ENCODE measurements around the gene DRD2.

DRD2 gene

DNA sequence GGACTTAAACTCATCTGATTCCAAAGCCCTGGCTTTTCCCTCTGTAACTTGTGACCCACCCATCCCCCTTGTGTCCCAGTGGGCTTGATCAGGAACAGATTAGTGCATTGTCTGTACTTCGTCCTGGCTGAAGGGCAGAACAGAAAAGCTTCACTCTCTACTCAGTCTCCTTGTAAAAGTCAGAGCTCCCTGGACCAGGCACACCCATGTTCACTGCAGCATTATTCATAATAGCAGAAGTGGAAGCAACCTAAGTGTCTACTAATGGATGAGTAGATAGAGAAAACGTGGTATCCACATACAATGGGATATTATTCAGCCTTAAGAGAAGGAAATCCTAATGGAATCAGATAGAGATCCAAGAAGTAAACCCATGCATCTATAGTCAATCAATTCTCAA is 20.7 kb downstream of the DRD2 start:
- no peaks in the 10 kb centered on the region for H3K36me3 ChIP-seq
- H3K27me3 ChIP-seq, result no peaks in the 10 kb centered on the region
- no peaks in the 10 kb centered on the region for H3K9me3 ChIP-seq (replicated peaks in 1 of 11)
- H3K27ac ChIP-seq, result no peak overlapping the region
- H3K4me1 ChIP-seq, result no peaks in the 10 kb centered on the region; a peak in 1 of 20 replicates
- no peak for TF ChIP-seq Cebpa-rat (IDR thresholded peaks at IDR 0.05)
- no peak overlapping the region for H3K4me2 ChIP-seq
- no peak overlapping the region for H3K9ac ChIP-seq
- H3K4me3 ChIP-seq, result no peak overlapping the region
- no peaks in the 10 kb centered on the region for H4K20me1 ChIP-seq

DNA sequence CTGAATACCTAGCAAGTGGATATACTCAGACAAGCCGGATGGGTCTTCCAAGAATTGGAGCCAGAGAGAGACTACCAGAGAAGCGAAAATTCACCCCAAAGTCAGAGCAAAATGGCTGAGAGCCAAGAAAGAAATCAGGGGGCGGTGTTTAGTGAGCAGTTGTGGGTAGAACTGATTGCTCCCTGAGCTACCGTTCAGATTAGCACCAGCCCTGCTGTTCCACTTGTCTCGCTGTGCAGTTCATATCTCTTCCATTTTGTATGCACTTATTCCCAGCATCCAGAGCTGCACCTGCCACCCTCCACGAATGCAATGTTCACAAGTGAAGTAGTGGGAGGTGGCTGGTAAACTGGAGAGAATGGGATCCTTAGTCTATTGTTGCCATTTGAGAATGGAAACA is 25.5 kb downstream of the DRD2 start:
- Histone ChIP-seq H3K27ac (no peak overlapping the region), H3K27me3 (no peaks in the 10 kb centered on the region), H3K4me1 (peaks cover 0 to 8% (median 0%) of the 10 kb centered on the region in 10 experiments; a peak in 7 of 20 replicates), H4K20me1 (no peaks in the 10 kb centered on the region; a peak in 1 of 22 replicates), H3K4me3 (no peak overlapping the region), H3K36me3 (no peaks in the 10 kb centered on the region), H3K9ac (no peak overlapping the region), H3K4me2 (no peak overlapping the region), H3K9me3 (replicated peaks in 1 of 11) (no peaks in the 10 kb centered on the region)
- TF ChIP-seq Cebpa-rat (IDR thresholded peaks at IDR 0.05), result no peak

DNA sequence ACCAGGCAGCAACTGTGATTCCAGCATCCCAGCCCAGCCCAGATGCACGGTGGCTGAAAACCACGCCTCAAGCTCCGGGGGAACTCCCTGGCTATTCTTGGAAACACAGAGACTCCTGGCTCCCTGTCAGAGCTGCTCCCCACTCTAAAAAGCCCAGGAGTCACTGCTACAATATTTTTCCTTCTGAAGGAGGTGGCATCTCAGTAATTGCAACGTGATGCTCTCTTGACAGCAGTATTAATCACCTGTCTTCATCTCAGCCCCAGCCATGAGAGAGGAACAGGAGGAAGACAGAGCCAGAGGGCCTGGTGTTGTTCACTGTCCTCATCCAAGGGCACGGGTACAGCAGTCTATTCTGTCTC is 26.9 kb downstream of the DRD2 start:
- Histone ChIP-seq H3K27ac (no peak overlapping the region), H4K20me1 (no peaks in the 10 kb centered on the region; a peak in 2 of 22 replicates), H3K4me1 (peaks cover 0 to 8% (median 0%) of the 10 kb centered on the region in 10 experiments; a peak in 7 of 20 replicates), H3K9me3 (replicated peaks in 1 of 11) (no peaks in the 10 kb centered on the region), H3K36me3 (no peaks in the 10 kb centered on the region), H3K9ac (no peak overlapping the region), H3K4me2 (peak overlapping the region in 4 of 11 experiments; percentile 1 to 21 (median 16); a peak in 2 of 22 replicates), H3K4me3 (no peak overlapping the region), H3K27me3 (no peaks in the 10 kb centered on the region)
- TF ChIP-seq Cebpa-rat (IDR thresholded peaks at IDR 0.05), result no peak

DNA sequence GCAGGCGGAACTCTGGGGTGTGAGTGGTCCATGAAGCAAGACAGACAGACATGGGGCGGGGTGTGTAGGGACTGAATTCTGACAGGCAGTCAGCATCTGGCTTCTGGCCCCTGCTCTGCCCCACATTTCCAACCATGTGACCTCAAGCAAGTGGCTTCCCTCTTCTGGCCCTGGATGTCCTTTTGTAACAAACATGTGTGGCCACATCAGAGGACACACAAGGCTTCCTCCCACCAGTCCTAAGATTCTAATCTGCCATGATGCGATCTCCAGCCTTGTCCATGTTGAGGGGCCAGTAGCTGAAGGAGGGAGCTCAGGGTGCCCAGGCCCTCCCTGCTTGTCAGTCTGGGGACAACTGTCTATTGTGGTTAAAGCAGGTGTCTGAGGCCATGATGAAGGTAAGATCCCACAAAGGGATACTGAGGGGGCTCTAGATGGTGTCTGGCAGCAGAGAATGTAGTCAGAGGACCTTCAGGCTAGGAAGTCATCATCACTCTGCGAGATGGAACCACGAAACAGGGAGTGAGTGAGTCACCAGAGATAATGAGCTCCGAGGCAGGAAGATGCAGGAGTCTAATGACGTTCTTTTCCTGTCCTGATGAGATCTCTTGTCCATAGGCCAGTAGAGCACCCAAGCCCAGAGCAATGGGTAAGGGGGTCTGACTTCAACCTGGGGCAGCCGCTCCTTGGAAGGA is 27.4 kb downstream of the DRD2 start:
- Histone ChIP-seq H3K4me3 (no peak overlapping the region), H3K9ac (no peak overlapping the region), H3K27me3 (no peaks in the 10 kb centered on the region), H3K9me3 (replicated peaks in 1 of 11) (no peaks in the 10 kb centered on the region), H3K36me3 (no peaks in the 10 kb centered on the region), H4K20me1 (no peaks in the 10 kb centered on the region; a peak in 2 of 22 replicates), H3K27ac (no peak overlapping the region), H3K4me1 (peaks cover 0 to 8% (median 0%) of the 10 kb centered on the region in 10 experiments; a peak in 7 of 20 replicates), H3K4me2 (peak overlapping the region in 4 of 11 experiments; percentile 1 to 21 (median 16); a peak in 2 of 22 replicates)
- no peak for TF ChIP-seq Cebpa-rat (IDR thresholded peaks at IDR 0.05)

DNA sequence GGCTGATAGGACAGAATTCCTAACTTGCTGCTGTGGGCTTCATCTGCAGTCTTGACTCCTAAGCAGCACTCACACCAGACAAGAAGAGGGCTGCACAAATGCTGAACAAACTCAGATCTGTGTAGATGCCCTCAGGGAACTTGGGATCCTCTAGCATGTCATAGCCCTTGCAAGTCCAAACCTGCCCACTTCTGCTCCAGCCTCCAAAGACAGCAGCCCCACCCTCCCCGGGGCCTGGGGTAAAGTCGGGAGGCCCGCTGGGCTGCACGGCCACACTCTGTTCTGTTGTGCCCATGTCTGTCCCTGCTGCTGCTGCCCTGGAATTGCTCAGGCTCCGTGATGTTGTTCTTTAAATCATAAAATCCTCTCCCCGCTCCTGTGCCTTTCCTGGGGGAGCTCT is 28.3 kb downstream of the DRD2 start:
- Histone ChIP-seq H3K4me3 (no peak overlapping the region), H3K4me1 (peaks cover 0 to 8% (median 0%) of the 10 kb centered on the region in 10 experiments; a peak in 7 of 20 replicates), H4K20me1 (no peaks in the 10 kb centered on the region; a peak in 2 of 22 replicates), H3K9ac (no peak overlapping the region), H3K4me2 (no peak overlapping the region), H3K36me3 (no peaks in the 10 kb centered on the region), H3K9me3 (replicated peaks in 1 of 11) (no peaks in the 10 kb centered on the region), H3K27me3 (no peaks in the 10 kb centered on the region), H3K27ac (no peak overlapping the region)
- TF ChIP-seq Cebpa-rat (IDR thresholded peaks at IDR 0.05), result no peak

DNA sequence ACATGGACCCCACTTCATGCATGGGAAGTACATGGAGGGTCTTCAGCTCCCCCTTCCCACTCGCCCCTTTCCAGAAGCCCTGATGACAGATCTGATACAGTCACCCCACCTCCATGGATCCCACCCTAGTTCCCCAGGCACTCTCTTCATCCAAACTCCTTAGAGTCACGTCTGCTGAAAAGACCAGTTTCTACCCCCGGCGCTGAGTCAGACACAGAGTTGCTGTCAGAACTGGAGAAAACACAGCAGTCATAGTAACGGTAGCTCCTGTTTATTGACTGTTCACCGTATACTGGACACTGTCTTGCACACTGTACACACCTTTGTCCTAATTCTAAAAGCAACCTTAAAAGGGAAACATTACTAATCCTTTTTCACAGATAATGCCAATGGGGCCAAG is 29.1 kb downstream of the DRD2 start:
- Histone ChIP-seq H3K27ac (no peak overlapping the region), H3K9me3 (replicated peaks in 1 of 11) (no peaks in the 10 kb centered on the region), H3K4me2 (no peak overlapping the region), H3K4me1 (peaks cover 0 to 8% (median 0%) of the 10 kb centered on the region in 10 experiments; a peak in 7 of 20 replicates), H3K4me3 (no peak overlapping the region), H4K20me1 (no peaks in the 10 kb centered on the region; a peak in 2 of 22 replicates), H3K36me3 (no peaks in the 10 kb centered on the region), H3K9ac (no peak overlapping the region), H3K27me3 (no peaks in the 10 kb centered on the region)
- no peak for TF ChIP-seq Cebpa-rat (IDR thresholded peaks at IDR 0.05)

DNA sequence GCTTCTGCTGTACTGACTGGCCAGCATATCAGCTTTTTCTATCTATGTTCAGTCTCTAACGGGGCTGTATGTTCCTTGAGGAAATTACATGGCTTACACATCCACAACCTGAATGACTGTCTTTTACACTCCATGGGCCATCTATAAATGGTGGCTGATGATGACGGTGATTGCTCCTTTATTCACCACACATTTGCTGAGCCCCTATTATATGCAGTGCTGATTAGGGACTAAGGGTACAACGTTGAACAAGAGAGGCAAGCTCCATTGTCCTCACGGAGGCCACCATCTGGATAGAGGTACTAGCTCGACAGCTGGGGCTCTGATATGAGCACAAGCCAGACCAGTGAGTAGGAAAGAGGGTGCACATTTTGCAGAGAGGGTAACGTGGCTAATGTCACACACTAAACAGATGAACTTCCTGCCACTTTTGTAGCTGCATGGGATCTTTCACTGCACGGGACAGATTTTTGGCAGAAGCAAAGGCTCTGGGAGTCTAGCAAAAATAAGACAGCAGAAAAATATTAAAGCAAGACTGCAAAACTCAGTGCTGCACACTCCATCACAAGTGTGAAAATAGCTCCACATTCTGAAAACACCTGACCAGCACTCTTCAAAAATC is 30.6 kb downstream of the DRD2 start:
- Histone ChIP-seq H3K27me3 (no peaks in the 10 kb centered on the region), H3K4me3 (no peak overlapping the region), H3K9me3 (replicated peaks in 1 of 11) (no peaks in the 10 kb centered on the region), H3K9ac (no peak overlapping the region), H3K27ac (no peak overlapping the region), H3K36me3 (no peaks in the 10 kb centered on the region), H3K4me2 (no peak overlapping the region), H4K20me1 (no peaks in the 10 kb centered on the region; a peak in 2 of 22 replicates), H3K4me1 (peaks cover 0 to 8% (median 0%) of the 10 kb centered on the region in 10 experiments; a peak in 7 of 20 replicates)
- no peak for TF ChIP-seq Cebpa-rat (IDR thresholded peaks at IDR 0.05)

DNA sequence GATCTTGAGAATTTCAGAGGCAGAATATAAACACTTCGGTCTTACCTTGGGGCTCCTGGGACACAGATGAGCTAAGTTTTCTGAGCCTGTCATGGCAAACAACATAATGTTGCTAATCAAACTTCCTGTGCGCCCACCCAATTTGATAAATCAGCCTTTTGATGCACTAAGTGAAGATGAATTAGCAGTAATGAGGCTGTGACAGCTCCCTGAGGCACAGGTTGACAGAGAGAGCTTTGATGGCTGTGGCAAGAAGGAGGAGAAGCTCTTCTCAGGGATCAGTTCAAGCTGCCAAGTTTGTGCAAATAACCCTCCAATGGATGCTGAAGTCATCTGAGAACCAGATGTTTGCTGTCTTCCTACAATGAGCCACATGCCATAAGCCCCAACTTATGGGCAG is 34.4 kb downstream of the DRD2 start:
- Histone ChIP-seq H3K27me3 (no peaks in the 10 kb centered on the region), H3K4me3 (no peak overlapping the region), H3K36me3 (no peaks in the 10 kb centered on the region), H3K9me3 (replicated peaks in 1 of 11) (no peaks in the 10 kb centered on the region), H4K20me1 (no peaks in the 10 kb centered on the region; a peak in 2 of 22 replicates), H3K27ac (no peak overlapping the region), H3K4me2 (no peak overlapping the region), H3K9ac (no peak overlapping the region), H3K4me1 (no peaks in the 10 kb centered on the region)
- TF ChIP-seq Cebpa-rat (IDR thresholded peaks at IDR 0.05), result no peak

DNA sequence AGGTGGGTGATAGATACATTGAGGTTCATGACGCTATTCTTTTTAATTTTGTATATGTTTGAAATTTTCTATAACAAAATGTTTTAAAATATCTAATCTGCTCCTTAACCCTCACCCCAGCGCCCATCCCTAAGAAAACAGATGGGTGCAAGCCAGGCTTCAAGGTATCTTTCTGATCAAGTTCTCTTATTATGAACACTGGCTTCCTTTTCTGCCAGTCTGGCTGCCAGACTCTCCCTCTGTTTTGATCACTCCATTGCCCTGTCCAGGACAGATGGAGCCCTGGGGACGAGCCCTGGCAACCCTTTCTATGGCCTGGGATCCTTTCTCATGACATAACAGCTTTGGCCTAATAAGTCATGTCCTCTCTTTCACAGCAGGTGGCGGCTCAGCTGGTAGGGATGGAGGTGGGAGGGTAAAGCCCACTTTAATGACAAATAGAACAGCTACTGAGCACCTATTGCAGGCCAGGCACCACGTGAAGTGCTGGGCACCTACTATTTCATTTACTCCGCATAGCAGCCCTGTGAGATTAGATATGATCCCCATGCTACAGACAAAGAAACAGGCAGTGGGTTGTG is 38.4 kb downstream of the DRD2 start:
- Histone ChIP-seq H3K27me3 (no peaks in the 10 kb centered on the region), H3K4me1 (no peaks in the 10 kb centered on the region), H3K9ac (no peak overlapping the region), H3K27ac (no peak overlapping the region), H3K4me3 (no peak overlapping the region), H3K36me3 (no peaks in the 10 kb centered on the region), H3K4me2 (no peak overlapping the region), H4K20me1 (no peaks in the 10 kb centered on the region), H3K9me3 (replicated peaks in 1 of 11) (no peaks in the 10 kb centered on the region)
- no peak for TF ChIP-seq Cebpa-rat (IDR thresholded peaks at IDR 0.05)

Measured in BLaER1 treated with 17β-estradiol and CSF1 and Interleukin-3, amounts not matched to agents 10 nM and 100 nM (cell line).